ENCODE data around the gene EMC6. TPM values are rescaled to one million over a fixed set of nuclear protein-coding genes. Genes with fewer than 3 reads are reported as not detected.

EMC6 gene
- total RNA-seq, 2 donors from 2014 or later, result 59.4 to 69.5 TPM

- H3K27me3 Mint-ChIP-seq (ENCODE audit: insufficient read depth), result peaks cover 13% of the 10 kb centered on the region
- no peaks in the 10 kb centered on the region for H3K36me3 Mint-ChIP-seq (ENCODE audit: low read depth)
- Histone ChIP-seq H3K4me3 (ENCODE audit: low read length) (no peak overlapping the region), H3K4me1 (ENCODE audit: control insufficient read depth, insufficient read depth, low read length) (peaks cover 9% of the 10 kb centered on the region), H3K9ac (ENCODE audit: extremely low read depth, low read length, poor library complexity, severe bottlenecking) (no peak overlapping the region), H3K27me3 (ENCODE audit: control insufficient read depth, insufficient read depth, low read length, poor library complexity, severe bottlenecking) (no peaks in the 10 kb centered on the region), H3K27ac (ENCODE audit: low read depth, low read length) (no peak overlapping the region), H3K36me3 (ENCODE audit: control insufficient read depth, insufficient read depth, low read length) (no peaks in the 10 kb centered on the region), H3K9me3 (ENCODE audit: control insufficient read depth, low read length) (no peaks in the 10 kb centered on the region)
- WGBS, 2 experiments (ENCODE audit: insufficient coverage in 1 of 2, insufficient read length in 1 of 2), result 86 to 87% methylated on average over 10 to 20 of the region's 20 CpGs
- peaks cover 18% of the 10 kb centered on the region for H3K4me1 Mint-ChIP-seq
- no peak for TF ChIP-seq CTCF (conservative IDR thresholded peaks at IDR 0.05)
- DNase-seq, result no peak
- H3K9me3 Mint-ChIP-seq, result no peaks in the 10 kb centered on the region
- no peak overlapping the region for H3K27ac Mint-ChIP-seq
- H3K4me3 Mint-ChIP-seq, result no peak overlapping the region
Observed at GRCh38 chr17:3679531-3680126, 11.0 kb downstream of the EMC6 start.

- 90 to 93% methylated on average over 2 to 12 of the region's 12 CpGs for WGBS, 2 experiments (ENCODE audit: insufficient coverage in 1 of 2, insufficient read length in 1 of 2)
- Mint-ChIP-seq H3K27ac (no peak overlapping the region), H3K4me1 (peaks cover 13% of the 10 kb centered on the region), H3K27me3 (ENCODE audit: insufficient read depth) (peaks cover 13% of the 10 kb centered on the region), H3K9me3 (no peaks in the 10 kb centered on the region), H3K36me3 (ENCODE audit: low read depth) (no peaks in the 10 kb centered on the region), H3K4me3 (no peak overlapping the region)
- Histone ChIP-seq H3K4me1 (ENCODE audit: control insufficient read depth, insufficient read depth, low read length) (peaks cover 7% of the 10 kb centered on the region), H3K27me3 (ENCODE audit: control insufficient read depth, insufficient read depth, low read length, poor library complexity, severe bottlenecking) (no peaks in the 10 kb centered on the region), H3K36me3 (ENCODE audit: control insufficient read depth, insufficient read depth, low read length) (no peaks in the 10 kb centered on the region), H3K9me3 (ENCODE audit: control insufficient read depth, low read length) (no peaks in the 10 kb centered on the region), H3K9ac (ENCODE audit: extremely low read depth, low read length, poor library complexity, severe bottlenecking) (no peak overlapping the region), H3K27ac (ENCODE audit: low read depth, low read length) (no peak overlapping the region), H3K4me3 (ENCODE audit: low read length) (no peak overlapping the region)
- TF ChIP-seq CTCF (conservative IDR thresholded peaks at IDR 0.05), result no peak
- DNase-seq, result no peak
Observed at GRCh38 chr17:3681057-3681456, 12.4 kb downstream of the EMC6 start.

GRCh38 chr17:3681565-3681964, 13.0 kb downstream of the EMC6 start:
- 91 to 93% methylated on average over 9 to 20 of the region's 20 CpGs for WGBS, 2 experiments (ENCODE audit: insufficient coverage in 1 of 2, insufficient read length in 1 of 2)
- Histone ChIP-seq H3K36me3 (ENCODE audit: control insufficient read depth, insufficient read depth, low read length) (no peaks in the 10 kb centered on the region), H3K4me3 (ENCODE audit: low read length) (no peak overlapping the region), H3K27ac (ENCODE audit: low read depth, low read length) (no peak overlapping the region), H3K4me1 (ENCODE audit: control insufficient read depth, insufficient read depth, low read length) (peaks cover 7% of the 10 kb centered on the region), H3K9ac (ENCODE audit: extremely low read depth, low read length, poor library complexity, severe bottlenecking) (no peak overlapping the region), H3K27me3 (ENCODE audit: control insufficient read depth, insufficient read depth, low read length, poor library complexity, severe bottlenecking) (no peaks in the 10 kb centered on the region), H3K9me3 (ENCODE audit: control insufficient read depth, low read length) (no peaks in the 10 kb centered on the region)
- Mint-ChIP-seq H3K4me3 (no peak overlapping the region), H3K27ac (no peak overlapping the region), H3K27me3 (ENCODE audit: insufficient read depth) (peaks cover 13% of the 10 kb centered on the region), H3K36me3 (ENCODE audit: low read depth) (no peaks in the 10 kb centered on the region), H3K9me3 (no peaks in the 10 kb centered on the region), H3K4me1 (peaks cover 10% of the 10 kb centered on the region)
- DNase-seq, result no peak
- no peak for TF ChIP-seq CTCF (conservative IDR thresholded peaks at IDR 0.05)
